ENCODE measurements around the gene GRAMD1B. TPM values are rescaled to one million over a fixed set of nuclear protein-coding genes. Genes with fewer than 3 reads are reported as not detected.
"Not testable (repeated sequence)": the region's sequence is repeated elsewhere in the genome, so short reads cannot be mapped to it uniquely, and the experiment has no call there.

Gene GRAMD1B
- total RNA-seq, 1 donor from 2014 or later: 31.8 TPM

- Histone ChIP-seq H3K4me3 (no peak overlapping the region), H3K27ac (replicated peaks) (no peak overlapping the region), H3K4me1 (peaks cover 26% of the 10 kb centered on the region), H3K27me3 (ENCODE audit: low read depth) (no peaks in the 10 kb centered on the region), H3K9me3 (replicated peaks) (no peaks in the 10 kb centered on the region), H3K36me3 (no peaks in the 10 kb centered on the region)
- DNase-seq: no peak
- no peak for TF ChIP-seq CTCF (IDR thresholded peaks at IDR 0.05; ENCODE audit: borderline replicate concordance)
- intact Hi-C loops (cut with micrococcal nuclease): no loop called here
Measured at GRCh38 chr11:123566852-123567251, 136.8 kb downstream of the GRAMD1B start.

DNA sequence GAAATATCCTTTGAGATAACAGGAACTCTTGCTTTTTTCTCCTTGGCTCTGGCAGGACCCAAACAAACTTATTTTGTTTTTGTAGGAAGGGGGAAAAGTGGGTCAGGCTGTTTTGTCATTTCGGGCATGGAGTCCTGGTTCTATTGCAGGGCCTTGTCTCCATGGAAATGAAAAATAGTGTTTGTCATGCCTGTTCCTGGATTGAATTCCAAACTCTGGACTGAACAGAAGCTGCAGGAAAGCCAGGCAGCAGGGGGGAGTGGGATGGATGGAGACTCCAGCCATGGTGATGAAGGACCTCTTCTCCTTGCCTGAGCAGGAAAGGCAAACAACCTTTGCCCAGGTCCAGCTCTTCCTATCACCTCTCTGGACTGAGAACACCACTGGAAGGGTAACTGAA, 137.4 kb downstream of the GRAMD1B start:
- no peak for TF ChIP-seq CTCF (IDR thresholded peaks at IDR 0.05; ENCODE audit: borderline replicate concordance)
- Histone ChIP-seq H3K27me3 (ENCODE audit: low read depth) (no peaks in the 10 kb centered on the region), H3K4me1 (peaks cover 20% of the 10 kb centered on the region), H3K27ac (replicated peaks) (no peak overlapping the region), H3K36me3 (no peaks in the 10 kb centered on the region), H3K9me3 (replicated peaks) (no peaks in the 10 kb centered on the region), H3K4me3 (no peak overlapping the region)
- intact Hi-C loops (cut with micrococcal nuclease): no loop called here
- DNase-seq: no peak

GRCh38 chr11:123568367-123568870, 138.3 kb downstream of the GRAMD1B start:
- H3K36me3 ChIP-seq: no peaks in the 10 kb centered on the region
- no peak overlapping the region for H3K4me3 ChIP-seq
- H3K9me3 ChIP-seq (replicated peaks): no peaks in the 10 kb centered on the region
- H3K27me3 ChIP-seq (ENCODE audit: low read depth): no peaks in the 10 kb centered on the region
- H3K4me1 ChIP-seq: peaks cover 12% of the 10 kb centered on the region
- intact Hi-C loops (cut with micrococcal nuclease): no loop called here
- TF ChIP-seq CTCF (IDR thresholded peaks at IDR 0.05; ENCODE audit: borderline replicate concordance): no peak
- DNase-seq: no peak
- no peak overlapping the region for H3K27ac ChIP-seq (replicated peaks)

- Histone ChIP-seq H3K36me3 (no peaks in the 10 kb centered on the region), H3K4me3 (no peak overlapping the region), H3K9me3 (replicated peaks) (no peaks in the 10 kb centered on the region), H3K27me3 (ENCODE audit: low read depth) (no peaks in the 10 kb centered on the region), H3K4me1 (peaks cover 12% of the 10 kb centered on the region), H3K27ac (replicated peaks) (no peak overlapping the region)
- intact Hi-C loops (cut with micrococcal nuclease): no loop called here
- DNase-seq: no peak
- TF ChIP-seq CTCF (IDR thresholded peaks at IDR 0.05; ENCODE audit: borderline replicate concordance): no peak
Measured at GRCh38 chr11:123569393-123569792, 139.3 kb downstream of the GRAMD1B start.

DNA sequence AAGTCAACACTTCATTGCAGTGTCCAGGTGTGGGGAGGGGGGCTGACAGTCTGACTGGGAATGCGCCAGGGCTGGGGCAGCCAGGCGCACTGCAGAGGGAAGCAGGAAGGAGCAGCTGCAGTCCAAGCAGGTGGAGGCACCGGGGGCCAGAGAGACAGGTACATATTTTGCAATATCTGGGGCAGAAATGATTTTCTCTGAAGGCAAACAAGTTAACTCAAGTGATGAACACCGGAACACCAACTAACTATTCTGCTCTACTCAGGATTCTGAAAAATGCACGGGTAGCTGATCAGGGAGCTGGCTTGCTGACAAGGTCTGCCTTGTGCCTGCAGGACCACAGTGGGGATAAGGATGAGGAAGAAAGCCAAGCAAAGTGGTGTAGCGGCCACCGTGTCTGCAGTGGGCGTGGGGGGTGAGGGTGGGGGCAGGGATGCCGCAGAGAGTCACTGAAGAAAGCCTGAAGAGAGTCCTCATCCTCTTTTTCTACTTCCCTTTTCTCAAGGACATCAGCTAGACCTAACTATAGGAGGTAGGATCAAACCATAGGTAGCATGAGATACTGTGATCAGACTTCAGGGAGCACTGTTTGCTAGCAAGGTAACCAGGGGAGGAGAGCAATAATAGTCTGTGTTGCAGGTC, 141.0 kb downstream of the GRAMD1B start:
- H3K27ac ChIP-seq (replicated peaks): no peak overlapping the region
- peaks cover 12% of the 10 kb centered on the region for H3K4me1 ChIP-seq
- no peak overlapping the region for H3K4me3 ChIP-seq
- no peak for TF ChIP-seq CTCF (IDR thresholded peaks at IDR 0.05; ENCODE audit: borderline replicate concordance)
- DNase-seq: no peak
- no peaks in the 10 kb centered on the region for H3K27me3 ChIP-seq (ENCODE audit: low read depth)
- H3K9me3 ChIP-seq (replicated peaks): no peaks in the 10 kb centered on the region
- no peaks in the 10 kb centered on the region for H3K36me3 ChIP-seq
- intact Hi-C loops (cut with micrococcal nuclease): no loop called here

- DNase-seq; H3K27me3 ChIP-seq (ENCODE audit: low read depth); H3K4me3 ChIP-seq; H3K27ac ChIP-seq (replicated peaks); H3K4me1 ChIP-seq; intact Hi-C loops (cut with micrococcal nuclease); H3K9me3 ChIP-seq (replicated peaks); H3K36me3 ChIP-seq: not testable (repeated sequence)
Measured at GRCh38 chr11:123572791-123573190, 142.7 kb downstream of the GRAMD1B start.

All from left ventricle myocardium inferior (tissue), 1 donor.